ENCODE results near the gene KRTAP5-3.

The KRTAP5-3 gene

GRCh38 chr11:1643146-1643690, 35.0 kb upstream of the KRTAP5-3 start:
- DNase-seq (ENCODE audit: low read depth, low spot score) = no peak

GRCh38 chr11:1642288-1643145, 34.3 kb upstream of the KRTAP5-3 start:
- DNase-seq (ENCODE audit: low read depth, low spot score) = no peak

GRCh38 chr11:1641096-1641495, 32.8 kb upstream of the KRTAP5-3 start:
- no peak for DNase-seq (ENCODE audit: low read depth, low spot score)

GRCh38 chr11:1640076-1640946, 32.0 kb upstream of the KRTAP5-3 start:
- no peak for DNase-seq (ENCODE audit: low read depth, low spot score)

GRCh38 chr11:1639666-1640065, 31.4 kb upstream of the KRTAP5-3 start:
- no peak for DNase-seq (ENCODE audit: low read depth, low spot score)

GRCh38 chr11:1639102-1639620, 30.9 kb upstream of the KRTAP5-3 start:
- no peak for DNase-seq (ENCODE audit: low read depth, low spot score)

DNA sequence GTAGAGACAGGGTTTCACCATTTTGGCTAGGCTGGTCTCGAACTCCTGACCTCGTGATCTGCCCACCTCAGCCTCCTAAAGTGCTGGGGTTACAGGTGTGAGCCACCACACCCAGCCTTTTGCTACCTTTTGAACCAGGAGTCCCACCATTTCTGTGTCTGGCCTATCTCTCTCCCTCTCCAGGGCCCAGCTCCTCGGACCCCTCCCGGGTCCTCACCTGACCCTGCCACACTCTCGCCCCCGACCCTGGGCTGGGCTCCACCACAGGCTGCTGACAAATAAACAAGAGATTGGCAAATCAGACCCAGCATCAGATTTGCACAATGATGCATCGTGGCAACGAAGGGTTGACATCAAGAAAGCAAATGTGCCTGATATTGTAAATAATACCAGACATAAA, 30.1 kb upstream of the KRTAP5-3 start:
- DNase-seq (ENCODE audit: low read depth, low spot score) = no peak

- DNase-seq (ENCODE audit: low read depth, low spot score) = no peak
Measured at GRCh38 chr11:1637628-1638027, 29.4 kb upstream of the KRTAP5-3 start.

DNA sequence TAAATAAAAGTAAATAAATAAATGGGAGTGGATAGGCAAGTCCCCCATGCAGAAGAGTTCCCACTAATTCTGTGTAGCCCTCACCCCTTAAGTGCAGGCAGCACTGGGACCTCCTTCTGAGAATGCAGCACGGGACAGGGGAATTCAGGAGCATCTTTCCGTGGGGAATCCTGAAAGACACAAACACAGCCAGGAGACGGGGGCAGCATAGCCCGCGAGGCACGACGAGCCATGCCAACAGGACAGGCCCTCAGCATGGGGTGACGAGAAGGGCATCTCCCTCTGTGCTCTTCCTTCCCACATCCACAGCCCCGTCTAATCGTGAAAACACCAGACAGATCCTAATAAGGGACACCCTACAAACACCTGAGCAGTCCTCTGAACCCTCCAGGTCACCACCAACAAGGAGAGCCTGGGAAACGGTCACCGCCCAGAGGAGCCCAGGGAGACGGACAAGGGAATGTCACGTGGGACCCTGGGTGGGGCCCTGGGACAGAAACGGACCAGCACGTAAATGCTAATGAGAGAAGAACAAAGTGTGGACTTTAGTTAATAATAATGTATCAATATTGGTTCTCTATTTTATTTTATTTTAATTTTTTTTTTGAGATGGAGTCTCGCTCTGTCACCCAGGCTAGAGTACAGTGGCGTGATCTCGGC, 28.2 kb upstream of the KRTAP5-3 start:
- no peak for DNase-seq (ENCODE audit: low read depth, low spot score)

DNA sequence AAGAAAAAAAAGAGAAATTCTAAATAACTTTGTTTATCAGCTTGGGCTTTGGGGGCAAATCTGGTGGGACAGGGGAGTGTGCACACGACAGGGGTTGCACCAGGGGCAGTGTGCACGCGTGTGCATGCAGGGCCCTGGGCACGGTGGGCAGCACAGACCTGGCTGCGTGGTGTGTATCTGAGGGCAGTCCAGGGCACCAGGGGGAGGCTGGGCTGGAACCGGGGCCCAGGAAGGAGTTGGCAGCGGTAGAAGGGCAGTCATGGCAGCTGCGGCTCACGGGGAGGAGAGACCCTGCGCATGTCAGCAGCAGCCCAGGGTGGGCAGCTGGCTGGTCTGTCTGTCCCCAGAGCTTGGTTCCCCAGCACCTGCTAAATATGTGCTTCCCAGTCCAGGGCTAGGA, 25.6 kb upstream of the KRTAP5-3 start:
- no peak for DNase-seq (ENCODE audit: low read depth, low spot score)

GRCh38 chr11:1632053-1632714, 23.9 kb upstream of the KRTAP5-3 start:
- DNase-seq (ENCODE audit: low read depth, low spot score) = no peak

GRCh38 chr11:1631066-1631568, 22.9 kb upstream of the KRTAP5-3 start:
- no peak for DNase-seq (ENCODE audit: low read depth, low spot score)

DNA sequence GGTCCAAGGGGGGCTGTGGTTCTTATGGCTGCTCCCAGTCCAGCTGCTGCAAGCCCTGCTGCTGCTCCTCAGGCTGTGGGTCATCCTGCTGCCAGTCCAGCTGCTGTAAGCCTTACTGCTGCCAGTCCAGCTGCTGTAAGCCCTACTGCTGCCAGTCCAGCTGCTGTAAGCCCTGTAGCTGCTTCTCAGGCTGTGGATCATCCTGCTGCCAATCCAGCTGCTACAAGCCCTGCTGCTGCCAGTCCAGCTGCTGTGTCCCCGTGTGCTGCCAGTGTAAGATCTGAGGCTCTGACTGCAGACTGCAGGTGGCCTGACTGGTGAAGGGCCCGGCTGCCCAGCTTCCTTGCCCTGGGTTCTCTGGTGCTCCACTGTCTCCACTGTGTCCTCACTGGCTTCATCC, 22.0 kb upstream of the KRTAP5-3 start:
- DNase-seq (ENCODE audit: low read depth, low spot score) = no peak

- DNase-seq (ENCODE audit: low read depth, low spot score) = no peak
Measured at GRCh38 chr11:1629326-1630185, 21.3 kb upstream of the KRTAP5-3 start, which contains the start of gene KRTAP5-5. KRTAP5-5 (plus strand) TSS chr11:1629775; CDS start chr11:1629841, 66 bp downstream.

DNA sequence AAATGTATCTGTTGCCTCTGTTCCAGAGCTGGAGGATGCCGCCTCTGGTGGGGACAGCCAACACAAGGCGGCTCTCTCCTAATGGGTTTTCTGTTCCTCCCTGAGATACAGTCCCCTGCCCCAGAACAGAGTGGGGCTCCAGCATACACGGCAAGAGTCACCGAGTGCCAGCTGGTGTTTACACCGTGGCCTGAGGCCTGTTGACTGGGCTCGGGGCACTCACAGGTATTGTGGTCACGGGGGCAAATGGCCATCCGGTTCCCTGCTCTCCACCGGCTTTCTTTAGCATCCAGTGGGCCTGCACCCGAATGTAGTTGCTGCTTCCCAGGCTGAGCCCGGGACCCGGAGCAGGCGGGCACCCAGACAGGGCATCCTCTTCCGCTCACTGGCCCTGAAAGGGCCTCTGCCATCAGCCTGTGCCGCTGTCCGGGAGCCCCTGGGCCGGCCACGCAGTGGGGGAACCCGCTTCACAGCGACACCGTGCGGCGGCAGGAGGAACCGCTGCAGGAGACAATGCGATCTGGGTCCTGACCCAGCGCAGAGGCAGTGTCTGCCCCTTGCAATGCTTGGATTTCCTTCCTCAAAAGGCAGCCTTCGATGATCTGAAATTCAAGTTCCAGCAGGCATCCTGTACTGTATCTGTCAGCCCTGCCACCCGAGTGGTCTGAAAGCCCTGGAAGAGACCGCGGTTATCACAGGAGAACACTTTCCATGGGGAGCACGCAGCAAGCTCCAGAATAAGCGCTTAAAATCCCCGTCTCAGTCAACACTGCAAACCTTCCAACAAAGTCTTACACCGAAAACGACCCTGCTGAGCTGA, 20.5 kb upstream of the KRTAP5-3 start:
- peak; percentile 15 for DNase-seq (ENCODE audit: low read depth, low spot score)

DNA sequence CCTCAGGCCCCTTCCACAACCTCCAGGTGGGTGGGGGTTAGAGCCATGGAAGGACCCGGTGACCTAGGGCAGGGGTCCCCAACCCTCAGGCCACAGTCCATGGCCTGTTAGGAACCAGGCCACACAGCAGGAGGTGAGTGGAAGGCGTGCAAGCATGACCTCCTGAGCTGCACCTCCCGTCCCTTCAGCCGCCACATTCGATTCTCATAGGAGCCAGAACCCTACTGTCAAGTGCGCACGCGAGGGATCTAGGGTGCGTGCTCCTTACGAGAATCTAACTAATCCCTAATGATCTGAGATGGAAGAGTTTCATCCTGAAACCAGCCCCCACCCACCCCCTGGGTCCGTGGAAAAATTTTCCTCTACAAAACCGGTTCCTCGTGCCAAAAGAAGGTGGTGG, 17.3 kb upstream of the KRTAP5-3 start:
- no peak for DNase-seq (ENCODE audit: low read depth, low spot score)

GRCh38 chr11:1624621-1625020, 16.4 kb upstream of the KRTAP5-3 start:
- no peak for DNase-seq (ENCODE audit: low read depth, low spot score)

DNA sequence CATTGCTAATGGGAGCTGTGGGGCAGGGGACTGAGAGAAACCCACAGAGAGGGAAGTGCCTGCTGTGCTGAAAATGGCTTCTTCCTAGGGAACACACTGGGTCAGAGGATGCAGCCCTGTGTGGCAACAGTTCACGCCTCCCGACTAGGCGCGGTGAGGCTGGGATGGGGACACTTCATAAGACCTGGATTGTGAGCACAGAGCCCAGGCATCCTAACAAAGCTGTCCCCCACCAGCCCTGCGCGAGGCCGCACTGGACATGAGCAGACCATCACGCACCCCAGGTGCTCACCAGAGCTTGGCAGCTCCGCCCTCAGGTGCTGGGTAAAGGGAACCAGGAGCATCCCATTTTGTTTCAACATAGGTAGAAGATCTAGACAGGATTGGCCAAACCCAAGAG, 15.5 kb upstream of the KRTAP5-3 start:
- DNase-seq (ENCODE audit: low read depth, low spot score) = no peak

DNA sequence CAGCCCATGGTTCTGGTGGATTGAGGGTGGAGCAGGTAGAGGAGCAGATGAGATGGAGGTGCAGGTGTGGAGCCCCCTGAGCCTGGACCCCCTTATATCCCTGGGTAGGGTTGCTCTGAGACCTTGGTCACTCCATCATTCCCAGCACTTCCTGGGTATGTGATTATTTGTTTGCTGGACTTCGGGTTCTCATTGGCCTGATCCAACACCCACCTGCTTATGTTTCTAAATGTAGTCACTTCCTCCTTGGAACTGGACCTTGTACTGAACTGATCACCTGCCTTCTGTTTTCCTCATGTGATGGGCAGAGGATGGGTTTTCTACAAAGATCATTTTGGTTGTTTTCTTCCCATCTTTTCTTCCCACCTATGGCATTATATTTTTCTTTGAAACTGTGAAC, 13.8 kb upstream of the KRTAP5-3 start, which contains the start of gene KRTAP5-4:
TSS of gene KRTAP5-4 (minus strand) at position 53 of the 400 bp plus-strand sequence. CDS start at position 8, 45 bp downstream.
- DNase-seq (ENCODE audit: low read depth, low spot score) = no peak

Measured in activated CD4-positive, CD25-positive, alpha-beta regulatory T cell treated with anti-CD3 and anti-CD28 coated beads, Interleukin-2, amount 50 U/mL, for 16 hours (primary cell).